Measurements from ENCODE around the gene PHC2.

Gene PHC2

GRCh38 chr1:33366762-33367484 is 64.0 kb downstream of the PHC2 start:
- DNase-seq: no peak

- no peak for DNase-seq
These were observed 65.3 kb downstream of the PHC2 start for GRCh38 chr1:33365560-33365997.

GRCh38 chr1:33364565-33364918 is 66.4 kb downstream of the PHC2 start:
- no peak for DNase-seq

- no peak for DNase-seq
These were observed 67.4 kb downstream of the PHC2 start for GRCh38 chr1:33363470-33363861.

GRCh38 chr1:33363021-33363420 is 67.9 kb downstream of the PHC2 start:
- no peak for DNase-seq

GRCh38 chr1:33361532-33362235 is 69.2 kb downstream of the PHC2 start:
- DNase-seq: no peak

GRCh38 chr1:33360367-33360766 is 70.5 kb downstream of the PHC2 start:
- DNase-seq: no peak

GRCh38 chr1:33359931-33360330 is 71.0 kb downstream of the PHC2 start:
- DNase-seq: no peak

- no peak for DNase-seq
These were observed 71.9 kb downstream of the PHC2 start for GRCh38 chr1:33358795-33359503.

- DNase-seq: no peak
These were observed 72.6 kb downstream of the PHC2 start for GRCh38 chr1:33358114-33358794.

GRCh38 chr1:33357099-33357498 is 73.8 kb downstream of the PHC2 start:
- no peak for DNase-seq

GRCh38 chr1:33354707-33355316 is 76.1 kb downstream of the PHC2 start:
- no peak for DNase-seq

- no peak for DNase-seq
These were observed 77.4 kb downstream of the PHC2 start for GRCh38 chr1:33353531-33353930.

GRCh38 chr1:33351281-33351660 is 79.6 kb downstream of the PHC2 start:
- DNase-seq: no peak

- DNase-seq: no peak
These were observed 80.1 kb downstream of the PHC2 start for GRCh38 chr1:33350611-33351280.

GRCh38 chr1:33349778-33350610 is 80.9 kb downstream of the PHC2 start:
- no peak for DNase-seq

GRCh38 chr1:33349081-33349759 is 81.7 kb downstream of the PHC2 start:
- no peak for DNase-seq

GRCh38 chr1:33348676-33349080 is 82.2 kb downstream of the PHC2 start:
- DNase-seq: no peak

GRCh38 chr1:33348194-33348593 is 82.7 kb downstream of the PHC2 start:
- DNase-seq: no peak

GRCh38 chr1:33347650-33347992 is 83.3 kb downstream of the PHC2 start:
- no peak for DNase-seq
